MCF 10A (cell line): ENCODE measurements around the gene LTB. TPM values are rescaled to one million over a fixed set of nuclear protein-coding genes. Genes with fewer than 3 reads are reported as not detected.
A peak's percentile ranks its signal among the peaks of the same experiment; 100 is the strongest.

Experiments used
- BruUV-seq: library from RNA; stranded (reverse); fragments of 400-500 nt; replicated peaks from 2 replicates; lab custom pipeline; 2021; lab: Mats Ljungman, UMichigan
- CTCF ChIA-PET: fragments of 300-600 bp; sonication (Branson Sonifier 250); formaldehyde crosslinking; extraction: SDS; loops from one replicate; lab custom pipeline; 2021; ENCODE audit warnings: antibody characterized with exemption, inconsistent platforms; lab: Yijun Ruan, JAX
- POLR2A ChIA-PET: fragments of 300-600, 350-650 bp; sonication (Branson Sonifier 250); formaldehyde crosslinking; extraction: SDS; loops from one replicate; lab custom pipeline; 2020; ENCODE audit warnings: antibody characterized with exemption, inconsistent platforms; lab: Yijun Ruan, JAX
- DNase-seq: peaks from one replicate; pipeline ENCODE4 v3.0.0-alpha.2; 2018; ENCODE audit not compliant: unreplicated experiment
- H3K27ac Mint-ChIP-seq: one replicate; pipeline ENCODE4 v1.8.0; 2022; ENCODE audit warnings: mild to moderate bottlenecking, low read depth, mixed read lengths; ENCODE audit not compliant: unreplicated experiment
- H3K27me3 Mint-ChIP-seq: one replicate; pipeline ENCODE4 v1.8.0; 2022; ENCODE audit warnings: mixed read lengths; ENCODE audit not compliant: insufficient read depth, unreplicated experiment
- H3K36me3 Mint-ChIP-seq: one replicate; pipeline ENCODE4 v1.8.0; 2022; ENCODE audit warnings: mild to moderate bottlenecking, moderate library complexity, mixed read lengths; ENCODE audit not compliant: insufficient read depth, unreplicated experiment
- H3K4me1 Mint-ChIP-seq: one replicate; pipeline ENCODE4 v1.8.0; 2022; ENCODE audit warnings: mixed read lengths; ENCODE audit not compliant: insufficient read depth, unreplicated experiment
- H3K4me3 Mint-ChIP-seq: one replicate; pipeline ENCODE4 v1.8.0; 2022; ENCODE audit warnings: mild to moderate bottlenecking, moderate library complexity, mixed read lengths; ENCODE audit not compliant: unreplicated experiment
- H3K9me3 Mint-ChIP-seq: one replicate; pipeline ENCODE4 v1.8.0; 2022; ENCODE audit warnings: mixed read lengths; ENCODE audit not compliant: unreplicated experiment
- intact Hi-C: fragments of 100-400 bp; cut with micrococcal nuclease; formaldehyde crosslinking; loops from 2 replicates; pipeline ENCODE4 v1.14.1; 2022
- total RNA-seq: library from RNA; stranded (reverse); gene quantifications from 2 replicates; pipeline ENCODE4 v1.2.3, GENCODE V29; 2022
- TF ChIP-seq, protein P1 (sequence below): fragments of 200-600 bp; IDR thresholded peaks from one replicate; pipeline ENCODE4 v1.8.0; 2022; ENCODE audit warnings: antibody characterized with exemption, mild to moderate bottlenecking; ENCODE audit not compliant: unreplicated experiment

LTB gene
- total RNA-seq, 1 experiment from 2014 or later, result 0.37 TPM

GRCh38 chr6:31544676-31545075 is 37.5 kb downstream of the LTB start:
- H3K9me3 Mint-ChIP-seq, result no peaks in the 10 kb centered on the region
- H3K4me3 Mint-ChIP-seq, result no peak overlapping the region
- H3K27ac Mint-ChIP-seq, result no peak overlapping the region
- no peaks in the 10 kb centered on the region for H3K27me3 Mint-ChIP-seq
- no TSS peak for BruUV-seq
- H3K36me3 Mint-ChIP-seq, result peaks cover 28% of the 10 kb centered on the region
- POLR2A ChIA-PET, result interaction anchor here (0.7 to 3.1 kb wide), 4 partner anchors 40 to 117 kb away, joined by 3 to 12 read pairs (median 3); partner anchors contain the start of gene C6orf47
- CTCF ChIA-PET, result interaction anchor here (0.6 to 7.6 kb wide), 5 partner anchors 48 to 406 kb away, joined by 3 to 160 read pairs (median 3); partner anchors contain the start of gene MICB
- intact Hi-C loops, result loop anchor here (5.0 to 10.0 kb wide), 2 partner anchors 38 to 230 kb away; partner anchors contain the start of genes LTB and VWA7
- no peak for DNase-seq
- TF ChIP-seq, protein P1, sequence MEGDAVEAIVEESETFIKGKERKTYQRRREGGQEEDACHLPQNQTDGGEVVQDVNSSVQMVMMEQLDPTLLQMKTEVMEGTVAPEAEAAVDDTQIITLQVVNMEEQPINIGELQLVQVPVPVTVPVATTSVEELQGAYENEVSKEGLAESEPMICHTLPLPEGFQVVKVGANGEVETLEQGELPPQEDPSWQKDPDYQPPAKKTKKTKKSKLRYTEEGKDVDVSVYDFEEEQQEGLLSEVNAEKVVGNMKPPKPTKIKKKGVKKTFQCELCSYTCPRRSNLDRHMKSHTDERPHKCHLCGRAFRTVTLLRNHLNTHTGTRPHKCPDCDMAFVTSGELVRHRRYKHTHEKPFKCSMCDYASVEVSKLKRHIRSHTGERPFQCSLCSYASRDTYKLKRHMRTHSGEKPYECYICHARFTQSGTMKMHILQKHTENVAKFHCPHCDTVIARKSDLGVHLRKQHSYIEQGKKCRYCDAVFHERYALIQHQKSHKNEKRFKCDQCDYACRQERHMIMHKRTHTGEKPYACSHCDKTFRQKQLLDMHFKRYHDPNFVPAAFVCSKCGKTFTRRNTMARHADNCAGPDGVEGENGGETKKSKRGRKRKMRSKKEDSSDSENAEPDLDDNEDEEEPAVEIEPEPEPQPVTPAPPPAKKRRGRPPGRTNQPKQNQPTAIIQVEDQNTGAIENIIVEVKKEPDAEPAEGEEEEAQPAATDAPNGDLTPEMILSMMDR, result no peak
- H3K4me1 Mint-ChIP-seq, result peaks cover 25% of the 10 kb centered on the region

DNA sequence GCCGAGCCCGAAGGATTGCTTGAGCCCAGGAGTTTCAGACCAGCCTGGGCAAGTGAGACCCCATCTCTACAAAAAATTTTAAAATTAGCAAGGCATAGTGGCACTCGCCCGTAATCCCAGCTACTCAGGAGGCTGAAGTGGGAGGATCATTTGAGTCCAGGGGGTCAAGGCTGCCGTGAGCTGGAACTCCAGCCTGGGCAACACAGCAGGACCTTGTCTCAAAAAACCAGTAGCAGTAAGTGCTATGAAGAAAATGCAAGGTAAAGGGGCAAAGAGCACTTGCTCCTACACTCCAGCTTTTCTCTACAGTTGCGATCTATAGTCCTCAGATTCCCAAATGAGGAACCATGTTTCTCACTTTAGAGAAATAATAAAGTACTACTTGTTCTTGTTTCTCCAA is 38.6 kb downstream of the LTB start:
- TF ChIP-seq, protein P1, result no peak
- BruUV-seq, result no TSS peak
- H3K9me3 Mint-ChIP-seq, result no peaks in the 10 kb centered on the region
- H3K27ac Mint-ChIP-seq, result no peak overlapping the region
- no peak overlapping the region for H3K4me3 Mint-ChIP-seq
- DNase-seq, result no peak
- H3K27me3 Mint-ChIP-seq, result no peaks in the 10 kb centered on the region
- H3K4me1 Mint-ChIP-seq, result peaks cover 36% of the 10 kb centered on the region
- peaks cover 30% of the 10 kb centered on the region for H3K36me3 Mint-ChIP-seq
- POLR2A ChIA-PET, result interaction anchor here (1.2 to 6.8 kb wide), 8 partner anchors 12 to 117 kb away, joined by 3 to 173 read pairs (median 20); partner anchors contain the start of genes APOM, BAG6, C6orf47 and MICB
- CTCF ChIA-PET, result interaction anchor here (0.6 to 7.6 kb wide), 5 partner anchors 46 to 119 kb away, joined by 3 to 160 read pairs (median 5); no protein-coding TSS in a partner anchor
- intact Hi-C loops, result loop anchor here (2.0 to 10.0 kb wide), 2 partner anchors 145 to 231 kb away; partner anchors contain the start of gene VWA7

- BruUV-seq, result no TSS peak
- DNase-seq, result peak; percentile 97
- Mint-ChIP-seq H3K4me1 (peaks cover 40% of the 10 kb centered on the region), H3K9me3 (no peaks in the 10 kb centered on the region), H3K27ac (peak within 1 kb of the TSS; percentile 96), H3K36me3 (peaks cover 48% of the 10 kb centered on the region), H3K27me3 (no peaks in the 10 kb centered on the region), H3K4me3 (peak within 1 kb of the TSS; percentile 71)
- TF ChIP-seq, protein P1, result no peak
- intact Hi-C loops, result loop anchor here (1.0 to 10.0 kb wide), 5 partner anchors 44 to 233 kb away; partner anchors contain the start of genes MICB, PRRC2A and VWA7
- ChIA-PET CTCF (interaction anchor here (0.6 to 7.6 kb wide), 10 partner anchors 11 to 721 kb away, joined by 3 to 160 read pairs (median 5); no protein-coding TSS in a partner anchor), POLR2A (interaction anchor here (0.6 to 6.8 kb wide), 52 partner anchors 9 to 1730 kb away, joined by 3 to 173 read pairs (median 5); partner anchors contain the start of genes ABHD16A, APOM, BAG6 and C6orf47)
These were observed 40.3 kb downstream of the LTB start, which contains the start of gene DDX39B for GRCh38 chr6:31541658-31542521. DDX39B (minus strand) TSS chr6:31542003; CDS start chr6:31540532, 1,471 bp downstream.
